TTC549 (cell line): Measurements from ENCODE around the gene AK1.

Experiments used
- FAIRE-seq: peaks from 2 replicates; lab custom pipeline; 2012; peaks lifted over from hg19 to GRCh38; lab: Jason Lieb, UNC

AK1 gene

GRCh38 chr9:127908660-127908926 is 31.1 kb upstream of the AK1 start:
- FAIRE-seq, result no peak

- no peak for FAIRE-seq
Observed at GRCh38 chr9:127907867-127908659, 30.6 kb upstream of the AK1 start.

GRCh38 chr9:127905788-127906191 is 28.3 kb upstream of the AK1 start:
- no peak for FAIRE-seq

GRCh38 chr9:127905004-127905728 is 27.7 kb upstream of the AK1 start:
- FAIRE-seq, result no peak

GRCh38 chr9:127904561-127905003 is 27.1 kb upstream of the AK1 start:
- no peak for FAIRE-seq

GRCh38 chr9:127903557-127904475 is 26.3 kb upstream of the AK1 start:
- no peak for FAIRE-seq

- FAIRE-seq, result no peak
Observed at GRCh38 chr9:127899128-127899943, 21.9 kb upstream of the AK1 start, which contains the start of gene ST6GALNAC6. ST6GALNAC6 (minus strand) TSS chr9:127899603; CDS start chr9:127897981, 1,622 bp downstream.

- no peak for FAIRE-seq
Observed at GRCh38 chr9:127898433-127899127, 21.1 kb upstream of the AK1 start.

- no peak for FAIRE-seq
Observed at GRCh38 chr9:127897193-127897692, 19.8 kb upstream of the AK1 start.

GRCh38 chr9:127896395-127897192 is 19.1 kb upstream of the AK1 start:
- FAIRE-seq, result no peak

GRCh38 chr9:127895811-127896210 is 18.3 kb upstream of the AK1 start:
- no peak for FAIRE-seq

GRCh38 chr9:127893392-127893791 is 15.9 kb upstream of the AK1 start:
- FAIRE-seq, result no peak

- FAIRE-seq, result no peak
Observed at GRCh38 chr9:127892831-127893230, 15.4 kb upstream of the AK1 start.

GRCh38 chr9:127890053-127890452 is 12.6 kb upstream of the AK1 start:
- FAIRE-seq, result no peak

GRCh38 chr9:127887792-127888191 is 10.3 kb upstream of the AK1 start:
- no peak for FAIRE-seq

- no peak for FAIRE-seq
Observed at GRCh38 chr9:127886401-127886972, 9.0 kb upstream of the AK1 start.

- FAIRE-seq, result no peak
Observed at GRCh38 chr9:127885508-127886281, 8.2 kb upstream of the AK1 start.

- no peak for FAIRE-seq
Observed at GRCh38 chr9:127884976-127885490, 7.6 kb upstream of the AK1 start.

- FAIRE-seq, result no peak
Observed at GRCh38 chr9:127884427-127884911, 7.0 kb upstream of the AK1 start.
